ENCODE data around the gene SYTL1. TPM values are rescaled to one million over a fixed set of nuclear protein-coding genes. Genes with fewer than 3 reads are reported as not detected.

The SYTL1 gene
- total and polyA plus RNA-seq, 9 of the 15 experiments (the other 6 are each of a cell fraction or from before 2014, with no cell fraction given), result 0.04 to 9.3 (median 1.7) TPM

DNA sequence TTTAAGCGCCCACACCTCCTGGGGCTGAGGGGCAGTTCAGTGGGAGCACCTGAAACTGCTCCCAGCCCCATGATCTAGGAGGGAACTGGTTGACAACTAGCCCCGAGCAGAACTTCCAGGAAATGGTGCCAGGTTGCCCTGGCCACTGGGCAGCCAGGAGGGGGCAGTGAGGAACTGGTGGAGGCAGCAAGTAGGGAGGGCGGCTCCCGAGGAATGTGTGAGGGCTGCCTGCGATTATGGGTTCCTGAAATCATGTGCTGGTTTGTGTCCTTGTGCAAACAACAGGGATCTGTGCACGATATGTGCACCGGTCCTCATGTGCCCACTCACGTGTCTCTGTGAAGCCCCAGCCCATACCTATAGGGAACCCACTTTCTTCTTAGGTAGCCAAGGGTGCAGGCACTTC, 60.5 kb downstream of the SYTL1 start (continued):
- TF ChIP-seq ZMIZ1 (IDR thresholded peaks at IDR 0.05; ENCODE audit: low read depth in 2 of 2, low read length in 2 of 2) (no peak), TRIM24 (IDR thresholded peaks at IDR 0.05) (no peak), EP300 (IDR thresholded peaks at IDR 0.05; ENCODE audit: low read length) (no peak), POLR2AphosphoS2 (IDR thresholded peaks at IDR 0.05; ENCODE audit: low read length) (peak; percentile 61; the same call in 1 of the 2 replicates), CREB1 (IDR thresholded peaks at IDR 0.05) (no peak), CREB1 (CRISPR knock-in tag; IDR thresholded peaks at IDR 0.05) (no peak), USF1 (CRISPR knock-in tag; IDR thresholded peaks at IDR 0.05) (no peak), ZNF184 (CRISPR knock-in tag; IDR thresholded peaks at IDR 0.05) (no peak), ZNF785 (CRISPR knock-in tag; IDR thresholded peaks at IDR 0.05) (no peak), ASH1L (IDR thresholded peaks at IDR 0.05; ENCODE audit: borderline replicate concordance, low read depth, partially characterized antibody) (no peak), BRF1 (IDR thresholded peaks at IDR 0.05; ENCODE audit: borderline replicate concordance, extremely low read depth, insufficient read length) (no peak), POLR2G (IDR thresholded peaks at IDR 0.05; ENCODE audit: low read depth, low read length) (peak; percentile 69), LEF1 (IDR thresholded peaks at IDR 0.05) (no peak), PBX2 (CRISPR knock-in tag; IDR thresholded peaks at IDR 0.05; ENCODE audit: low read depth) (no peak), PBX2 (tag; conservative IDR thresholded peaks at IDR 0.05; ENCODE audit: low read depth) (no peak), SMARCA4 (IDR thresholded peaks at IDR 0.05) (no peak)
- TF ChIP-seq, protein P1, sequence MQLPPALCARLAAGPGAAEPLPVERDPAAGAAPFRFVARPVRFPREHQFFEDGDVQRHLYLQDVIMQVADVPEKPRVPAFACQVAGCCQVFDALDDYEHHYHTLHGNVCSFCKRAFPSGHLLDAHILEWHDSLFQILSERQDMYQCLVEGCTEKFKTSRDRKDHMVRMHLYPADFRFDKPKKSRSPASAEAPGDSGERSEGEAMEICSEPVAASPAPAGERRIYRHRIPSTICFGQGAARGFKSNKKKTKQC (CRISPR knock-in tag; IDR thresholded peaks at IDR 0.05), result no peak
- TF ChIP-seq, protein P2, sequence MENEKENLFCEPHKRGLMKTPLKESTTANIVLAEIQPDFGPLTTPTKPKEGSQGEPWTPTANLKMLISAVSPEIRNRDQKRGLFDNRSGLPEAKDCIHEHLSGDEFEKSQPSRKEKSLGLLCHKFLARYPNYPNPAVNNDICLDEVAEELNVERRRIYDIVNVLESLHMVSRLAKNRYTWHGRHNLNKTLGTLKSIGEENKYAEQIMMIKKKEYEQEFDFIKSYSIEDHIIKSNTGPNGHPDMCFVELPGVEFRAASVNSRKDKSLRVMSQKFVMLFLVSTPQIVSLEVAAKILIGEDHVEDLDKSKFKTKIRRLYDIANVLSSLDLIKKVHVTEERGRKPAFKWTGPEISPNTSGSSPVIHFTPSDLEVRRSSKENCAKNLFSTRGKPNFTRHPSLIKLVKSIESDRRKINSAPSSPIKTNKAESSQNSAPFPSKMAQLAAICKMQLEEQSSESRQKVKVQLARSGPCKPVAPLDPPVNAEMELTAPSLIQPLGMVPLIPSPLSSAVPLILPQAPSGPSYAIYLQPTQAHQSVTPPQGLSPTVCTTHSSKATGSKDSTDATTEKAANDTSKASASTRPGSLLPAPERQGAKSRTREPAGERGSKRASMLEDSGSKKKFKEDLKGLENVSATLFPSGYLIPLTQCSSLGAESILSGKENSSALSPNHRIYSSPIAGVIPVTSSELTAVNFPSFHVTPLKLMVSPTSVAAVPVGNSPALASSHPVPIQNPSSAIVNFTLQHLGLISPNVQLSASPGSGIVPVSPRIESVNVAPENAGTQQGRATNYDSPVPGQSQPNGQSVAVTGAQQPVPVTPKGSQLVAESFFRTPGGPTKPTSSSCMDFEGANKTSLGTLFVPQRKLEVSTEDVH (IDR thresholded peaks at IDR 0.05; ENCODE audit: low read depth, partially characterized antibody), result peak; percentile 30

All from K562 (cell line).